Superior temporal gyrus (tissue), 1 donor: ENCODE results near the gene DLGAP5.

Experiments
- DNase-seq: peaks from one replicate; pipeline ENCODE4 v3.0.0-alpha.2; 2016; ENCODE audit errors: extremely low spot score

Gene DLGAP5

GRCh38 chr14:55129428-55130195 lies 61.8 kb downstream of the DLGAP5 start:
- DNase-seq = no peak

- no peak for DNase-seq
These were observed 62.3 kb downstream of the DLGAP5 start, which contains the start of gene LGALS3 for GRCh38 chr14:55129086-55129427. TSS of gene LGALS3 (plus strand) at chr14:55129252. CDS start at chr14:55137374, 8,122 bp downstream.

GRCh38 chr14:55128386-55129085 lies 62.8 kb downstream of the DLGAP5 start:
- no peak for DNase-seq

GRCh38 chr14:55127460-55127951 lies 63.9 kb downstream of the DLGAP5 start:
- no peak for DNase-seq

- DNase-seq = no peak
These were observed 64.4 kb downstream of the DLGAP5 start for GRCh38 chr14:55126932-55127459.

- DNase-seq = no peak
These were observed 65.4 kb downstream of the DLGAP5 start for GRCh38 chr14:55126034-55126433.

GRCh38 chr14:55125403-55125802 lies 66.0 kb downstream of the DLGAP5 start:
- no peak for DNase-seq

- no peak for DNase-seq
These were observed 66.5 kb downstream of the DLGAP5 start for GRCh38 chr14:55124774-55125386.

- DNase-seq = no peak
These were observed 67.3 kb downstream of the DLGAP5 start for GRCh38 chr14:55123852-55124639.

GRCh38 chr14:55123101-55123500 lies 68.3 kb downstream of the DLGAP5 start:
- DNase-seq = no peak

- no peak for DNase-seq
These were observed 68.9 kb downstream of the DLGAP5 start for GRCh38 chr14:55122440-55122986.

GRCh38 chr14:55121628-55122439 lies 69.6 kb downstream of the DLGAP5 start:
- no peak for DNase-seq

- DNase-seq = no peak
These were observed 70.6 kb downstream of the DLGAP5 start for GRCh38 chr14:55120571-55121495.

GRCh38 chr14:55118761-55119160 lies 72.6 kb downstream of the DLGAP5 start:
- no peak for DNase-seq

GRCh38 chr14:55117803-55118441 lies 73.5 kb downstream of the DLGAP5 start:
- DNase-seq = no peak

- DNase-seq = no peak
These were observed 74.9 kb downstream of the DLGAP5 start for GRCh38 chr14:55116246-55117030.

- DNase-seq = no peak
These were observed 75.5 kb downstream of the DLGAP5 start for GRCh38 chr14:55115861-55116245.

GRCh38 chr14:55115460-55115859 lies 75.9 kb downstream of the DLGAP5 start:
- no peak for DNase-seq
